ENCODE results near the gene MYO9A. TPM values are rescaled to one million over a fixed set of nuclear protein-coding genes. Genes with fewer than 3 reads are reported as not detected.
A peak's percentile ranks its signal among the peaks of the same experiment; 100 is the strongest.

The MYO9A gene
- total and polyA plus RNA-seq, 4 donors = 17.2 to 116 (median 40.4) TPM

DNA sequence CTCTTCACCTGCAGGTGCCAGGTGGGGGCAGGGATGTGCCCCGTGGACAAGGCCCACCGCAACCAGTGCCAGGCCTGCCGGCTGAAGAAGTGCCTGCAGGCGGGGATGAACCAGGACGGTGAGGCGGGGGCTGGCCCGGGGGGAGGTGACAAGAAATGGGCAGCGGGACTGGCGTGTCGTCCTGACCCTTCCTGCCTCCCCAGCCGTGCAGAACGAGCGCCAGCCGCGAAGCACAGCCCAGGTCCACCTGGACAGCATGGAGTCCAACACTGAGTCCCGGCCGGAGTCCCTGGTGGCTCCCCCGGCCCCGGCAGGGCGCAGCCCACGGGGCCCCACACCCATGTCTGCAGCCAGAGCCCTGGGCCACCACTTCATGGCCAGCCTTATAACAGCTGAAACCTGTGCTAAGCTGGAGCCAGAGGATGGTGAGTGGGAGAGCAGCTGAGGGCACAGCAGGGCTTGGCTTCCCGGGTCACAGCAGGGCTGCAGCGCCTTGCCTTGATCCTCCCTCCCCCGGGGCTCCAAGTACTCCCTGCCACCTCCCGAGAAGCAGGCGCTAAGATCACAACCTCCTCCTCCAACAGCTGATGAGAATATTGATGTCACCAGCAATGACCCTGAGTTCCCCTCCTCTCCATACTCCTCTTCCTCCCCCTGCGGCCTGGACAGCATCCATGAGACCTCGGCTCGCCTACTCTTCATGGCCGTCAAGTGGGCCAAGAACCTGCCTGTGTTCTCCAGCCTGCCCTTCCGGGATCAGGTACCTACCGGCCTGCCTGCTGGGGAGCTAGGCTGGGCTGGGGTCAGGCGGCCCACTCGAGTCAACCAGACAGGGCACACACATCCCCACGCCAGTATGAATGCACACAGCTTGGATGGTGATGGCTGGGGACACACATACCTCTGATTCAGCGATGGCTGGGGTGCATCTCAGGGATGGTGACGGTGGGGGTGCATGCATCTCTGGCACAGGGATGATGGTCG is 305.9 kb downstream of the MYO9A start:
- Histone ChIP-seq H3K27ac (ENCODE audit: low read depth, low read length) (no peak overlapping the region), H3K9me3 (ENCODE audit: control insufficient read depth, insufficient read depth, low read length) (no peaks in the 10 kb centered on the region), H3K4me3 (ENCODE audit: low read depth, low read length) (no peak overlapping the region), H3K4me1 (ENCODE audit: control insufficient read depth, insufficient read depth, low read length) (peaks cover 8% of the 10 kb centered on the region), H3K27me3 (ENCODE audit: control insufficient read depth, insufficient read depth, low read length) (no peaks in the 10 kb centered on the region), H3K36me3 (ENCODE audit: control insufficient read depth, insufficient read depth, low read length) (peaks cover 24% of the 10 kb centered on the region)
- WGBS (ENCODE audit: insufficient coverage) = 90% methylated on average over 38 of the region's 38 CpGs
- no peak for DNase-seq (ENCODE audit: low read depth in 4 of 6, low spot score in 6 of 6)

DNA sequence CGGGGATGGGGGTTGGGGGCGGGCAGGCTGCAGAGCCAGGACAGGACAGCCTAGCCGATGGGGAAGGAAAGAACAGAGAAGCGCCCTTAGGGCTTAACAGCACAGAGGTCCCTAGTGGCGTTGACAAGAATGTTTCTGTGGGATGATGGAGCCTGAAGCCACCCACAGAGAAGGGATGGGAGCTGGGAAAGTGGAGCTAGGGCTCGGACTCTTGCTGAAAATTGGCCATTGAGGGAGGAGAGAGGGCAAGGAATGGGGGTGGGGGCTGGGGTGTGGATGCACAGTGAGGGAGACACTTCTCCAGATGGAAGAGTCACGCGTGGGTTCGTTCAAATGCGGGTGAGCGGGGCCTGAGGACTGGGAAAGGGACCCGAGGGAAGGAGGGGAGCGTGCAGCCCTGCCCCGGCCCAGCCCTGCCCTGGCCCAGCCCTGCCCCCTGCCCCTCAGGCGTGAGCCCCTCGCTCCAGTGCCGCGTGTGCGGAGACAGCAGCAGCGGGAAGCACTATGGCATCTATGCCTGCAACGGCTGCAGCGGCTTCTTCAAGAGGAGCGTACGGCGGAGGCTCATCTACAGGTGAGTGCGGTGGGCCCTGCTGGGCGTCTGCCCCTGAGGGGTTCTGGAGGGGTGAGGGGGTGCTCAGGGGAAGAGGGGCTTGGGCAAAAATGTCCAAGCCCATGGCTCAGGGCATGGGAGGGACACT is 306.8 kb downstream of the MYO9A start:
- Histone ChIP-seq H3K36me3 (ENCODE audit: control insufficient read depth, insufficient read depth, low read length) (peaks cover 24% of the 10 kb centered on the region), H3K9me3 (ENCODE audit: control insufficient read depth, insufficient read depth, low read length) (no peaks in the 10 kb centered on the region), H3K27me3 (ENCODE audit: control insufficient read depth, insufficient read depth, low read length) (no peaks in the 10 kb centered on the region), H3K4me3 (ENCODE audit: low read depth, low read length) (no peak overlapping the region), H3K4me1 (ENCODE audit: control insufficient read depth, insufficient read depth, low read length) (peaks cover 15% of the 10 kb centered on the region), H3K27ac (ENCODE audit: low read depth, low read length) (no peak overlapping the region)
- WGBS (ENCODE audit: insufficient coverage) = 87% methylated on average over 27 of the region's 27 CpGs
- DNase-seq (ENCODE audit: low read depth in 4 of 6, low spot score in 6 of 6) = no peak

DNA sequence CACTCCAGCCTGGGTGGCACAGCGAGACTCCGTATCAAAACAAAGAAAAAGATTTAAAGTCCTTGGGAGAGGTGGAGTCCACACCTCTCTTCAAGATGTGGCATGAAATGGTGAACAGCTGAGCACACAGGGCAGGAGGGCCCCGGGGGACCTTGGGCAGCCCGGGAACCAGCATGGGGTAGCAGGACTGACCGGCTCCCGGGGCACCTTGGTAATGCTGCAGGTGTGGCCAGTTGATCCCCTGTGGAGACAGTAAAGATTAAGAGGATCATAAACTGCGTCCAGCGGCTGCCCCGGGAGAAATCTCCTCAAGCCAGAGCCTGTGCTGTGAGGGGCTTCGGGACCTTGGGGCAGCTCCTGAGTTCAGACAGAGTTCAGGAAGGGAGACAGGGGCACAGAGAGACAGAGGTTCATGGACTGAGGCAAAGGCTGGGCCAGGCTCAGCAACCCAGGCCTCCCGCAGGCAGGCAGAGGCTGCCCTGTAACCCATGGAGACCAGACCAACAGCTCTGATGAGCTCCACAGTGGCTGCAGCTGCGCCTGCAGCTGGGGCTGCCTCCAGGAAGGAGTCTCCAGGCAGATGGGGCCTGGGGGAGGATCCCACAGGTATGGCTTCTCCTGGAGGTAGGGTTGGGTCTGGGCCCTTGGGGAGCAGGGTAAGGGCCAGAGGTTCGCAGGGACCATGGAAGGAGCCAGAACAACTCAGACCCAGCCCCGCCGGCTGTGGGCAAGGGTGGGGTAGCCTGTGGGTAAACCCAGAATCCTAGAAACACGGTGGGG is 307.5 kb downstream of the MYO9A start, which contains the start of gene NR2E3:
Gene NR2E3 (plus strand): TSS at position 299 of the 780 bp plus-strand sequence. CDS start 190 bp downstream, at position 489.
- DNase-seq (ENCODE audit: low read depth in 4 of 6, low spot score in 6 of 6) = no peak
- H3K27me3 ChIP-seq (ENCODE audit: control insufficient read depth, insufficient read depth, low read length) = no peaks in the 10 kb centered on the region
- no peak within 1 kb of the TSS for H3K27ac ChIP-seq (ENCODE audit: low read depth, low read length)
- H3K9me3 ChIP-seq (ENCODE audit: control insufficient read depth, insufficient read depth, low read length) = no peaks in the 10 kb centered on the region
- 54% methylated on average over 14 of the region's 16 CpGs for WGBS (ENCODE audit: insufficient coverage)
- H3K4me3 ChIP-seq (ENCODE audit: low read depth, low read length) = no peak within 1 kb of the TSS
- H3K4me1 ChIP-seq (ENCODE audit: control insufficient read depth, insufficient read depth, low read length) = peaks cover 16% of the 10 kb centered on the region
- peaks cover 24% of the 10 kb centered on the region for H3K36me3 ChIP-seq (ENCODE audit: control insufficient read depth, insufficient read depth, low read length)

GRCh38 chr15:71809346-71809745 is 308.6 kb downstream of the MYO9A start:
- 78% methylated on average over 5 of the region's 8 CpGs for WGBS (ENCODE audit: insufficient coverage)
- no peak for DNase-seq (ENCODE audit: low read depth in 4 of 6, low spot score in 6 of 6)
- Histone ChIP-seq H3K27me3 (ENCODE audit: control insufficient read depth, insufficient read depth, low read length) (no peaks in the 10 kb centered on the region), H3K4me3 (ENCODE audit: low read depth, low read length) (no peak overlapping the region), H3K36me3 (ENCODE audit: control insufficient read depth, insufficient read depth, low read length) (peaks cover 24% of the 10 kb centered on the region), H3K27ac (ENCODE audit: low read depth, low read length) (no peak overlapping the region), H3K4me1 (ENCODE audit: control insufficient read depth, insufficient read depth, low read length) (peaks cover 20% of the 10 kb centered on the region), H3K9me3 (ENCODE audit: control insufficient read depth, insufficient read depth, low read length) (no peaks in the 10 kb centered on the region)

- no peak overlapping the region for H3K4me3 ChIP-seq (ENCODE audit: low read depth, low read length)
- H3K9me3 ChIP-seq (ENCODE audit: control insufficient read depth, insufficient read depth, low read length) = no peaks in the 10 kb centered on the region
- 89% methylated on average over 18 of the region's 18 CpGs for WGBS (ENCODE audit: insufficient coverage)
- H3K4me1 ChIP-seq (ENCODE audit: control insufficient read depth, insufficient read depth, low read length) = peaks cover 20% of the 10 kb centered on the region
- H3K27me3 ChIP-seq (ENCODE audit: control insufficient read depth, insufficient read depth, low read length) = no peaks in the 10 kb centered on the region
- H3K27ac ChIP-seq (ENCODE audit: low read depth, low read length) = no peak overlapping the region
- H3K36me3 ChIP-seq (ENCODE audit: control insufficient read depth, insufficient read depth, low read length) = peaks cover 21% of the 10 kb centered on the region
- DNase-seq (ENCODE audit: low read depth in 4 of 6, low spot score in 6 of 6) = no peak
Measured at GRCh38 chr15:71808311-71809020, 309.5 kb downstream of the MYO9A start.

DNA sequence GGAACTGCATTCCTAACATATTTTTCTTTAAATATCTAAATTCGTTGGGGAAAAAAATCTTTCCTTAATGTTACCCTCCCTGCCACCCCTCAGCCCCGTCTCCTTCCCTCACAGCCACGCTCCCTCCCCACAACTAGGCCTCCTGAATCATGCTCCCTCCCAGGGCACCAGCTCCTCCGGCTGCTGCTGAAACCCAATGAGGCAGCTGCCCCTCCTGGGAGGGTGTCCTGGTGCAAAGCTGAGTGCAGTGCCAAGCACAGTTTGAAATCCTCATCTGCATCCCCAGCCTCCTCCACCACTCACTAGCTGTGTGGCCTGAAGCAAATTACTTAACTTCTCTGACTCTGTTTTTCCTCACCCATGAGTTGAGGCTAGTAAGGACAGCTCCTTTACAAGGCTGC is 310.3 kb downstream of the MYO9A start:
- 43% methylated on average over 4 of the region's 4 CpGs for WGBS (ENCODE audit: insufficient coverage)
- H3K36me3 ChIP-seq (ENCODE audit: control insufficient read depth, insufficient read depth, low read length) = peaks cover 13% of the 10 kb centered on the region
- no peak for DNase-seq (ENCODE audit: low read depth in 4 of 6, low spot score in 6 of 6)

DNA sequence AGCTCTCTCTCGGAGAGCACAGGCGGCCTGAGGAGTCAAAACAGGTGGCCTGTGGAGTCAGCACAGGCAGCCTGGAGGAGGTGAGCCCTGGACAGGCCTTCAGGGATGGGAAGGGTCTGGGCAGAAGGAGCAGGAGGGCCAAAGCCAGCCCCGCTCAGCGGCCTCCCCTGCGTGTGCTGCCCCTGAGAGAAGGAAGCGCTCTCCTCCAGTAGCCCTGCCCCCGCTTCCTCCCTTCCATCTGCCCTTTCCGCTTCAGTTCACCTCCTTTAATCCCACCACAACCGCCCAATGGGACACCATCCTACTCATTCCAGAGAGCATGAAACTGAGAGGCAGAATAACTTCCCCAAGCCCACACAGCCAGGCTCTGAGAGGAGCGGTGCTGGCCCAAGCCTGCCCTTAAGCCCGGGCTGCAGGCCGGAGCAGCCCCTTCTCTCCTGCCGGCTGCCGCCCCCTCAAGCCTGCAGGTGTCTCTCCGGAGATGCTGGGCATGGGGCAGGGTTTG is 310.8 kb downstream of the MYO9A start:
- no peak for DNase-seq (ENCODE audit: low read depth in 4 of 6, low spot score in 6 of 6)
- no peak overlapping the region for H3K27ac ChIP-seq (ENCODE audit: low read depth, low read length)
- 57% methylated on average over 10 of the region's 15 CpGs for WGBS (ENCODE audit: insufficient coverage)
- H3K9me3 ChIP-seq (ENCODE audit: control insufficient read depth, insufficient read depth, low read length) = no peaks in the 10 kb centered on the region
- H3K4me3 ChIP-seq (ENCODE audit: low read depth, low read length) = no peak overlapping the region
- no peaks in the 10 kb centered on the region for H3K27me3 ChIP-seq (ENCODE audit: control insufficient read depth, insufficient read depth, low read length)
- peaks cover 10% of the 10 kb centered on the region for H3K36me3 ChIP-seq (ENCODE audit: control insufficient read depth, insufficient read depth, low read length)
- H3K4me1 ChIP-seq (ENCODE audit: control insufficient read depth, insufficient read depth, low read length) = peaks cover 20% of the 10 kb centered on the region

More for the DNA sequence above, 310.3 kb downstream of the MYO9A start:
- Histone ChIP-seq H3K4me3 (ENCODE audit: low read depth, low read length) (no peak overlapping the region), H3K9me3 (ENCODE audit: control insufficient read depth, insufficient read depth, low read length) (no peaks in the 10 kb centered on the region), H3K4me1 (ENCODE audit: control insufficient read depth, insufficient read depth, low read length) (peaks cover 20% of the 10 kb centered on the region), H3K27me3 (ENCODE audit: control insufficient read depth, insufficient read depth, low read length) (no peaks in the 10 kb centered on the region), H3K27ac (ENCODE audit: low read depth, low read length) (no peak overlapping the region)

DNA sequence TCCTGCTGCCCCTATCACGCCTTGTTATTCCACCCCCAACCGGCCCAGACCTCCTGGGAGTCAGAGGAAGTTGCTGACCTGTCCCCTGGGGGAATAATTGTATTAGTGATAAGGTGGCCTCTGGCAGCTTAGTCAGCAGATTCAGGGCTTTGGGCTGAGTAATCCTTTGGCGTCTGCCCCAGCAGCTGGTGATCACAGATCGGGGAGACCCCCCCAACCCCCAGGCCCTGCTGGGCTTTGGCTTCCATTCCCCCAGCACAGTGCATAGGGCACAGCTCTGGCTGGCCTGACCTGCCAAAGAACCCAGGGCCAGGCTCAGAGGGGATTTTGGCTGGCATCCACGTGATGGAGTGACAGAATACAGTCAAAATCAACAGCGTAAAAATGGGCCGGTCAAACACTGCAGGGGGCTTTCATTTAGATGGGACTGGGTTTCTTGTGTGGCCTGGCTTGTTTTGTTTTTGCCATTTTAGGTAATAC is 311.5 kb downstream of the MYO9A start:
- peaks cover 20% of the 10 kb centered on the region for H3K4me1 ChIP-seq (ENCODE audit: control insufficient read depth, insufficient read depth, low read length)

More for the DNA sequence above, 311.5 kb downstream of the MYO9A start:
- 12% methylated on average over 3 of the region's 7 CpGs for WGBS (ENCODE audit: insufficient coverage)
- Histone ChIP-seq H3K4me3 (ENCODE audit: low read depth, low read length) (no peak overlapping the region), H3K27ac (ENCODE audit: low read depth, low read length) (no peak overlapping the region), H3K36me3 (ENCODE audit: control insufficient read depth, insufficient read depth, low read length) (peaks cover 4% of the 10 kb centered on the region), H3K9me3 (ENCODE audit: control insufficient read depth, insufficient read depth, low read length) (no peaks in the 10 kb centered on the region), H3K27me3 (ENCODE audit: control insufficient read depth, insufficient read depth, low read length) (no peaks in the 10 kb centered on the region)
- peak in 2 of 6 donors; percentile 26 to 54 for DNase-seq (ENCODE audit: low read depth in 4 of 6, low spot score in 6 of 6)
